IPS-NIHi7 (cell line): ENCODE measurements around the gene IL32.

ENCODE experiments used
- DNase-seq: peaks from one replicate; pipeline ENCODE4 v3.0.0; 2012; ENCODE audit warnings: mixed read lengths; ENCODE audit errors: extremely low spot score

Gene IL32

DNA sequence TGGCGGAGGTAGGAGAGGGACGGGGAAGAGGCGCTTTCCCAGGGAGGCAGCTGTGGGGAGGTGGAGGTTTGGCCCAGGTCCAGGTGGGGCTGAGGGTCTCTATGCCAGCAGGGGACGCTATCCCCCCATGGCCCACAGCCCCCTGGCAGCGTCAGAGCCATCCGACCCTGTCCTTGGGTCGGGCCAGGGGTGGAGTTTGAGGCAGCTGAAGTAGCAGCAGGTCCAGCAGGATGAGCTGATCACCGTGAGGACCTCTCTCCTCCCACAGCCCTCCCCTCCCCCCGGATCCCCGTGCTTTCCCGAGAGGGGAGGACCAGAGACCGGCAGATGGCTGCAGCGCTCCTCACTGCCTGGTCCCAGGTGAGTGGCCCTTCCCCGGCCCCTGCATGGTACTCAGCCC, 50.1 kb downstream of the IL32 start:
- DNase-seq: peak; percentile 31

DNA sequence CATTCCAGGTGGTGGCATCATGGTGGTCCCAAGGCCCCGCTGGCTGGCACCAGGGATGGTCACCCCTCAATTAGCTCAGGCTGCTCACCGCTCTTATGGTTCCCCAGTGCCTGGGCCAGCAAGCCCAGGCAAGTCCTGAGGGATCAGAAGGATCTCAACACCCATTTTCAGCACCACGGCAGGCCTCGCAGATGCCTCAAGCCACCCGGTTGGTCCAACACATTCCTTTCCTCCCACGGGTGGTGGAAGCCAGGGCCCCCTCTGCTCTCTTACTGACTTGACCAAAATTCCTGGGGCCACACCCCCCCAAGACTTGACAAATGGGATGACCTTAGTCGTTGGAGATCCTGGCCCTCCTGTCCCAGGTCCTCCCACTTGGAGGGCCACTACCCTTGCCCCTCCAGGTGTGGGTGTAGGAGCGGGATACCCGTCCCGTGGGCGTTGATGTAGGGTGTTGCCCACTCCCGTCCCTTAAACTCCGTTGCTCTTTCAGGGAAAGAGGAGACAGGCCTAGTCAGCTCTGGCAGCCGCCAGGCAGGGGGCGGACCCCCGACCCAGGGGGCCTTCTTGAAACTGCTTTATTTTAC, 52.9 kb downstream of the IL32 start:
- no peak for DNase-seq

DNA sequence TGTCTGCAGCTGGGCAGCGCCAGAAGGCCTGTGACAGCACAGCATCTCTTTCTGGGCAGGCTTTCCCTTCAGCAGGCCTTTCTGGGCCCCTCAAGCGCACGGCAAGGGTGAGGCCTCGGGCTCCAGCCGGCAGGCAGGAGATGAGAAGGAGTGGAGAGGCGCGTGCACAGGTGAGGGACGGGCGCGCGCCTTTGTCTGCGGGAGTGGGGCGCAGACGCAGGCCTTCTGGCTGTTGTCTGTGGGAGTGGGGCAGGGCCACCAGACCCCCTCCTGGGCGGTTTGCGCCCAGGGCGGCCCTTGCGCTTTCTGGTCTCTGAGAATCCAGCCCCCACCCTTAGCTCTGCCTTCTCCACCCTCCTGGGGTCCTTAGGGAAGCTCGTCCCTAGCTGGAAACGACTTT, 53.4 kb downstream of the IL32 start:
- DNase-seq: no peak
